ENCODE data around the gene AQP9.
A peak's percentile ranks its signal among the peaks of the same experiment; 100 is the strongest.
"Not testable (repeated sequence)": the region's sequence is repeated elsewhere in the genome, so short reads cannot be mapped to it uniquely, and the experiment has no call there.

The AQP9 gene

DNA sequence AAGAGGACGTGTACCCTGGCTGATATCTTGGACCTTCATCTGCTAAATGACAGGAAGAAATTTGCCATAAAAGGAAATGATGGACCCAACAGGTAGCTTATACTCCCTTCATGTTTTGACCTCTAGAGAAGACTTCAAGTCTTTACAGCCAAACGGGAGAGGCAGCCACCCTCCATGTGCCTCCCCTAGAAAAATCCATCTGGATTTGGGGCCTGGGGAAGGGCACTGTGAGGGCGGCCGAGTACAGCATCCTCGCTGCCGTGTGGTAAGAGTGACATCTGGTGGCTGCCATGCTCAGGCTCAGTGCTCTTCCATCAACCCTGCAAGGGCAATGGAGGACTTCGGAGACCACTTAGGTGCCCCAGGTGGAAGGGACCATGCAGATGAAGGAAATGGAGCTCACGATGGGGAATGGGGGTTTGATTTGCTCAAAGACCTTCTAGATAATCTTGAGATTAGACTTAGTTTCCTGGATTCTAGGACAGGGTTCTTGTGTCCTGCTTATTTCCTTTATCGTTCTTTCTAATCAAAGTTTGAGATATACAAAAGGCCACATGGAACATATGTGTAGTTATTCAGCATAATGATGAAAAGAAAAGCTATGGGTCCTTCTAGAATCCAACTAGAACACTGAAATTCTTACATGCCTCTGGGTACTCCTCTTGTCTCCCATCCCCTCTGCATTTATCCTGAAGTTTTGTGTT is 44.4 kb downstream of the AQP9 start:
- DNase-seq: no peak

GRCh38 chr15:58185439-58185838 is 47.3 kb downstream of the AQP9 start:
- no peak for DNase-seq

DNA sequence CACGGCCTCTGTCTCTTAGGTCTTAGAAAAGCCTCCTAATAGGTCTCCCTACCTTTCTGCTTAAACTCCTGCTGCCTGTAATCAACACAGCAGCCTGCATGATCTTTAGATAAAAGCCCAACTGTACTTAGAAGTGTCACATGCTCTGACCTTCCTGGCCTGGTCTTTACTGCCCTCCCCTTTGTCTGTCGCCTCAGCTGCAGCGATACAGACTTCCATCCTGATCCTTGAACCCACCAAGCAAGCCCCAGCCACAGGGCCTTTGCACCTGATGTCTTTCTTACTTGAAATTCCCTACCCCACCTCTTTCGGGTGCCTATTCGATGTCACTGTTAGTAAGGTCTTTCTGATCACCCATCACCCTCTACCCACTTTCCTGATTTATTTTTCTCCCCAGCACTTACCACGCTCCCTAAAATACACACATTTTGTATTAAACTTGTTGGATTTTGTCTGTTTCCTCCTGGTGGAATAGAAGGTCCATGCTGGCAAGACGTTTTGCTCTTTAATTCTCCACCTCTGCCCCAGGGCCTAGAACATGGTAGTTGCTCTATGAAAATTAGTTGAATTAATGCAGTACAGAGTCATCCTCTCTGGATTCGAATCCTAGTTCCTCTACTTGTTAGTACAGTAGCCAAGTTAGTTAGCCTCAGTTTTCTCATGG is 51.1 kb downstream of the AQP9 start:
- DNase-seq: no peak

- no peak for DNase-seq
Measured at GRCh38 chr15:58190419-58190818, 52.2 kb downstream of the AQP9 start.

DNA sequence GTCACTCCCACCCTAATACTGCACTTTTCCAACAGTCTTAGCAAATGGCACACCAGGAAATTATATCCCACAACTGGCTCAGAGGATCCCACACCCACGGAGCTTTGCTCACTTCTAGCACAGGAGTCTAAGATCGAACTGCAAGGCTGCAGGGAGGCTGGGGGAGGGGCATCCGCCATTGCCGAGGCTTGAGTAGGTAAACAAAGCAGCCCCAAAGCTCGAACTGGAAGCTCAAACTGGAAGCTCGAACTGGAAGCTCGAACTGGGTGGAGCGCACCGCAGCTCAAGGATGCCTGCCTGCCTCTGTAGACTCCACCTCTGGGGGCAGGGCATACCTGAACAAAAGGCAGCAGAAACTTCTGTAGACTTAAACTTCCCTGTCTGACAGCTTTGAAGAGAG is 55.5 kb downstream of the AQP9 start:
- not testable (repeated sequence) for DNase-seq

DNA sequence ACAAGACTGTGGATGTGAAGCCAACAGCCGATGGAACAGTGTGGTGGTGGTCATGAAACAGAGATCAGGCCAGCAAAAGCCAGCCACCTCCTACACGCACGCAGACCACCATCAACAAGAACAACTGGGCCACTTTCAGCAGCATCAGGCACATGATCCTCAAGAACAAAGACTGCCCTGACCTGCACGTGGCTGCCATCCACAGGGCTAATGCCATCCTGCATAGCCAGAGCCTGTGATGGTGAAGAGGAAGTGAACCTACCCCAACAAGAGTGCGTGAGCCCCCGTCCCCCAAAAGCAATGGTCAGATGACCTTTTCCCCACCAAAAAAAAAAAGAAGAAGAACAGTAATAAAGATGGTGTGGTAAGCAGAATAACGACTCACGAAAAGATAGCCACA is 62.6 kb downstream of the AQP9 start:
- no peak for DNase-seq

DNA sequence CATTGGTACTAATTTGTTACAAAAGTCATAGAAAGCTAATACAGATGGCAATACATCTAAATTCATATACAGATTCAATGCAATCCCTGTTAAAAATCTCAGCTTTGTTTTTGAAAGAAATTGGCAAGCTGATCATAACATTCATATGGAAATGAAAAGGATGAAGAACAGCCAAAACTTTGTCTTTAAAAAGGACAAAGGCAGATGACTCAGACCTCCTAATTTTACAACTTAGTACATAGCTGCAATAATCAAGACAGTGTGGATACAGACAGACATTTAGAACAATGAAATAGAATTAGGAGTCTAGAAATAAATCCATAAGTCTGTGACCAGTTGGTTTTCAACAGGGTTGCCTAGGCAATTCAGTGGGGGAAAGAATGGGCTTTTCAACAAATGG is 63.3 kb downstream of the AQP9 start:
- DNase-seq: no peak

DNA sequence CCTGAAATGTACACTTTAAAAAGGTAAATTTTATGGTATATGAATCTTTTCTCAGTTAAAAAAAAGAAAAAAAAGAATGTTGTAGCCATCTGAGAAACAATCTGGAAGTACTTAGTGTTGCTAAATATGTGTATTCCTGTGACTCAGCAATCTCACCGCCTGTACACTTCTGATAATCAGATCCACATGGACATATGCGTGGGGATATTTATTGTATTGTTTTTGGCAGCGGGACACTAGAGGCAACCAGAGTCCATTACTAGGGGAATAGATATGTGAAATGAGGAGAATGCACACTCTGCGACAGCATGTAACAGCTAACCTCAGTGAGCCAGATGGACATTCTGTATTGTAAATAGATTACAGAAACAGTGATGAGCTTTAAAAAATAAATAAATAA is 65.4 kb downstream of the AQP9 start:
- no peak for DNase-seq

- no peak for DNase-seq
Measured at GRCh38 chr15:58206151-58206550, 68.0 kb downstream of the AQP9 start.

DNA sequence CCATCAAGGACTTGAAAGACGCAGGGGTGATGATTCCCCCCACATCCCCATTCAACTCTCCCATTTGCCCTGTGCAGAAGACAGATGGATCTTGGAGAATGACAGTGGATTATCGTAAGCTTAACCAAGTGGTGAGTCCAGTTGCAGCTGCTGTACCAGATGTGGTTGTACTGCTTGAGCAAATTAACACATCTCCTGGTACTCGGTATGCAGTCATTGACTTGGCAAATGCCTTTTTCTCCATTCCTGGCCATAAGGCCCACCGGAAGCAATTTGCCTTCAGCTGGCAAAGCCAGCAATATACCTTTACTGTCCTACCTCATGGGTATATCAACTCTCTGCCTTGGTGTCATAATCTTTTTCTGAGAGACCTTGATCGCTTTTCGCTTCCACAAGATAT is 70.0 kb downstream of the AQP9 start:
- not testable (repeated sequence) for DNase-seq

- DNase-seq: not testable (repeated sequence)
Measured at GRCh38 chr15:58209007-58209481, 70.9 kb downstream of the AQP9 start.

GRCh38 chr15:58210031-58210430 is 71.8 kb downstream of the AQP9 start:
- not testable (repeated sequence) for DNase-seq

GRCh38 chr15:58212909-58213526 is 74.8 kb downstream of the AQP9 start:
- DNase-seq: peak; percentile 19

GRCh38 chr15:58213587-58214338 is 75.6 kb downstream of the AQP9 start:
- no peak for DNase-seq

DNA sequence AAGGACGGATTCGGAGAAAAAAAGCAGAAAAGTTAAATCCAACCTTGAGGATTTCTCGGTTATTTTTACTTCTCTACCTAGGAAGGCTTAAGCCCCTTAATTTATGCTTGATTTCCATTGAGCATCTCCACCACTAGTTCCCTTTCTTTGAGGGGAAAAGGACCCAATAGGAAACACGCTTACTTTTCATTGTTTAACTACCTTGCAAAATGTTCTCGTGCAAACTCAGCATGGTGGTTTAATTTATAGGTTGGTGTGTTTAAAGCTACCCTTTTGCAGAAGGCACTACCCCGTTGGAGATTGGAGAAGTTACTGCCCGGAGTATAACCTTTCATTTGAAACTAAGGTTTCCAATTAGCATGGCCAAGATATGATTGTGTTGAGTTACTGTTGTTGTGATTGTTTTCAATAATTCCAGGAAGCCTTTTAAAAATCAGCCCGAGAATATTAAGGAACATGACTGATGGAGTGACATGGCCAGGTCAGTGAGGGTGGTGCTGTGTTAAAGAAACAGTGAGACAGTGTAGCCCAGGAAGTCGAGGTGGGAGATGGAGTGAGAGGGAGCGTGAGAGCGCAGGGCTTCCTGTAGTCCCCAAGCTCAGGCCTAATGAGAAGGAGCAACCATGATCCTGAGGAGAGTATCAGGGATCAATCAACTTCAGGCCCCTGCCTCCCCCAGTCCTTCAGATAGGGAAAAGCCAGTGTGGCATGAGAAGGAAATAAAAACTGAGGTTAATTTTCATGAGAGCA is 76.6 kb downstream of the AQP9 start:
- DNase-seq: no peak

DNA sequence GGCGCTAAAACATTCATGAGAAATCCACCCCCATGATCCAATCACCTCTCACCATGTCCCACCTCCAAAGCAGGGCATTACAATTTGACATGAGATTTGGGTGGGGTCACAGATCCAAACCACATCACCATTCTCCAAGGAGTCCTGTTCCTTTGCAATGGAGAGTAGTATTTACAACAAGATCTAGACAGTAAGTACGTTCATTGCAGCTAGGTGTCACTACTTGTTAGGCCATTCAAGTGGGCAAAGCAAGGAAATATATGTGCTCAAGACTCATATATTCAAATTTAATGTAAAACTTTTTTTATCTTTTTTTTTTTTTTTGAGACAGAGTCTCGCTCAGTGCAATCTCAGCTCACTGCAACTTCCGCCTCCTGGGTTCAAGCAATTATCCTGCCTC is 79.3 kb downstream of the AQP9 start:
- DNase-seq: no peak

DNA sequence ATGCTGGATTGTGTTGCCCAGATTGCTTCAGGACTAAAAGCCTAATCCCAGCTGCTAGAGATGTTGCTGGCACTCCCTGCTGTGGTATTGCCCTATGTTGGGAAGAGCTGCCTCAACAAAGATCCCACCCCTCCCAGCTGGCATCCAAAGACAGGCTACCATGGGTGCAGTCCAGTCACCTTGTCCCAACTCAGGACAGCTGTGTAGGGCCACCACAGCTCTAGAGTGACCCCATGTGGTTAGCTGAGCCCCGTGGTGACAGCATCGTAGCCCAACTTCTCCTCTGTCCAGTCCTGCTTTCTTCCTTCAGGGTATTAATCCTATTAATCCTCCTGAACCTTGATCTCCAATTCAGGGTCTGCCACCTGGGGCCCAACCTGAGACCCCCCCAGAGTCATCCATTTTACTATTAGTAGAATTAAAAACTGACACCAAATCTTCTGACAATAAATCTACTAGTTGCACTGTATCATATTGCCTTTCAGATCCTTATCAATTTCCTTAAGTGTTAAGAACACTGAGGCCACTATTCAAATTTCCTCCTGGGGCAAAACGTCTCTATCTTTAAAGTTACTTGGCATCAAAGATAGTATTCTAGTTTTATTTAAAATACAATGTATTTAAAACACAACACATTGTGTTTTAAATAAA is 83.5 kb downstream of the AQP9 start:
- DNase-seq: no peak

DNA sequence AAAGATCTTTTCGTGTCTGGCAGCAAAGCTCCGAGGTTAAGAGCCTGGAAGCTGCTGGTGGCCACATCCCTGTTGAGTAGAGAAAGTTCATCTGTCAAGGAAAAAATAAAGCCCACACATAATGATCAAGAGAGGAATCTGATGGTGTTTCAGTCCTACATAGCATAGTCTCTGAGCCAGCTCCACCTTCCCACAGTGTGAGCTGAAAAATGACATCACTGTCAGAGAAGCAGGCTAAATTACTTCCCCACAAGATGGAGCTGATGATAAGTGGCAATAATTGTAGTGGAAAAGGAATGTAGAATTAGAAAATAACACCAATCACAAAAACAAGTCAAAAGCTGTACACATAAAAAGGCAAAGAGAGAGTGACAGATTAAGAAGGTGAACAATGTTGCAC is 84.5 kb downstream of the AQP9 start:
- peak; percentile 37 for DNase-seq

GRCh38 chr15:58223432-58223831 is 85.3 kb downstream of the AQP9 start:
- DNase-seq: no peak

- DNase-seq: no peak
Measured at GRCh38 chr15:58224068-58224467, 85.9 kb downstream of the AQP9 start.

DNA sequence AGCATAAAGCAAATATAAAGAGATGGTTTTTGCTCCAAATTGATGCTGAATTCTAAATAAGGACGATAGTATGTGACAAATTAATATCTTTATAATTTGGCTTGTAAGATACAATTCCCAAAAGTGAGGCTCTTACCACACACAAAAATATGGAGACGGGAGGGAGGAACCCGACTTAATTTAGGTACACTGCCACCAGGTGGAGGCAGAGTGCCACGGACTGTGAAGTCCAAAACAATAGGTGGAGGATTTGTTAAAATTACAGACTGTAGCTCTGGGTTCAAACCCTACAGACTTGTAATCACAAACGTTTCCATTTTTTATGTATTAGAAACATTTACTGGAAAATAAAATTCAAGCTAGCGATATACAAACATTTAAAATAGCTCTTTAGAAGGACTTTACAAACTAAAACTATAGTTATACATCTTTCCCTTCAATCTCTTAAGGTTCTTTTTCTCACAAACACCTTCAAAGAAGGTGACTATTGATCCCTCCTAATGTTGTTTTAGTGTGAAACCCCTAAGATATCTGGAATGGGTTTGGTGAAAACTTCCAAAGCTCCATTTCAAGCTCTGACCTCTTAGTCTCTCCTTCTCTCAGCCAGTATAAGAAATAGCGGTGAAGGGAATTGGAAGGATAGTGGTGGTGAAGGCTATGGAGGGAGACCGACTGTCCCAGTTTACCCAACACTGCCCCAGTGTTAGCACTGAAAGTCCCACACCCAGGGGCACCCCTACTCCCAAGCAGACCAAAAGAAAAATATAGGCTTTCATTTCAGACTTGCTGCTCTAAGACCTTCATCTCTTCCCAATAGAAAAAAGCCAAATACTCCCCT is 89.7 kb downstream of the AQP9 start:
- DNase-seq: peak; percentile 68
